ENCODE data around the gene SMYD3.
A peak's percentile ranks its signal among the peaks of the same experiment; 100 is the strongest.
"Not testable (repeated sequence)": the region's sequence is repeated elsewhere in the genome, so short reads cannot be mapped to it uniquely, and the experiment has no call there.

SMYD3 gene

GRCh38 chr1:245715291-245715701, 791.8 kb downstream of the SMYD3 start:
- DNase-seq (ENCODE audit: low spot score) = no peak

- DNase-seq (ENCODE audit: low spot score) = not testable (repeated sequence)
Observed at GRCh38 chr1:245714027-245714426, 793.1 kb downstream of the SMYD3 start.

GRCh38 chr1:245710961-245711903, 795.8 kb downstream of the SMYD3 start:
- DNase-seq (ENCODE audit: low spot score) = peak; percentile 66

GRCh38 chr1:245707941-245708340, 799.1 kb downstream of the SMYD3 start:
- no peak for DNase-seq (ENCODE audit: low spot score)

- DNase-seq (ENCODE audit: low spot score) = no peak
Observed at GRCh38 chr1:245704765-245705164, 802.3 kb downstream of the SMYD3 start.

GRCh38 chr1:245704341-245704740, 802.7 kb downstream of the SMYD3 start:
- DNase-seq (ENCODE audit: low spot score) = no peak

GRCh38 chr1:245702346-245702745, 804.7 kb downstream of the SMYD3 start:
- DNase-seq (ENCODE audit: low spot score) = no peak

- DNase-seq (ENCODE audit: low spot score) = no peak
Observed at GRCh38 chr1:245701631-245702030, 805.4 kb downstream of the SMYD3 start.

GRCh38 chr1:245700631-245701030, 806.4 kb downstream of the SMYD3 start:
- no peak for DNase-seq (ENCODE audit: low spot score)

All from iPS-NIHi11 (cell line).